IMR-90 (cell line): ENCODE data around the gene MECR. TPM values are rescaled to one million over a fixed set of nuclear protein-coding genes. Genes with fewer than 3 reads are reported as not detected.

Experiments
- ATAC-seq: fragments of 200-7000 bp; cut with Tn5 transposase; 2 replicates; pipeline ENCODE4 v1.9.1; 2020; ENCODE audit warnings: low read depth, mild to moderate bottlenecking, moderate library complexity
- BruUV-seq: library from RNA; stranded (reverse); fragments of 400-500 nt; replicated peaks from 2 replicates; lab custom pipeline; 2021; lab: Mats Ljungman, UMichigan
- CTCF ChIA-PET: fragments of 300-600 bp; formaldehyde crosslinking; extraction: SDS; loops from one replicate; lab custom pipeline; 2021; ENCODE audit warnings: antibody characterized with exemption; lab: Yijun Ruan, JAX
- POLR2A ChIA-PET: fragments of 300-600 bp; sonication (Branson Sonifier 250); formaldehyde crosslinking; loops from one replicate; lab custom pipeline; 2022; ENCODE audit warnings: antibody characterized with exemption; ENCODE audit not compliant: unreplicated experiment; lab: Charles Lee
- DNase-seq: peaks from one replicate; pipeline ENCODE4 v3.0.0; 2013
- H2AFZ ChIP-seq: replicated peaks from 2 replicates; pipeline ENCODE3; 2013; ENCODE audit warnings: low read length, mild to moderate bottlenecking; ENCODE audit not compliant: poor library complexity
- H2AK5ac ChIP-seq: 2 replicates; pipeline ENCODE4 v1.6.1; 2013; ENCODE audit warnings: low read depth, low read length, inconsistent platforms
- H2AK9ac ChIP-seq: replicated peaks from 2 replicates; pipeline ENCODE3; 2013; ENCODE audit warnings: mild to moderate bottlenecking, low read depth, low read length, moderate library complexity; ENCODE audit not compliant: poor library complexity
- H2BK120ac ChIP-seq: 2 replicates; pipeline ENCODE4 v1.6.1; 2013; ENCODE audit warnings: low read depth, low read length, inconsistent platforms
- H2BK15ac ChIP-seq: 3 replicates; pipeline ENCODE4 v1.6.1; 2013; ENCODE audit warnings: low read depth, low read length, inconsistent platforms
- H2BK20ac ChIP-seq: 2 replicates; pipeline ENCODE4 v1.6.1; 2013; ENCODE audit warnings: low read depth, mild to moderate bottlenecking, inconsistent platforms, low read length, moderate library complexity
- H2BK5ac ChIP-seq: 2 replicates; pipeline ENCODE4 v1.6.1; 2013; ENCODE audit warnings: mild to moderate bottlenecking, low read depth, low read length, inconsistent platforms; ENCODE audit not compliant: poor library complexity, severe bottlenecking
- H3K14ac ChIP-seq: replicated peaks from 2 replicates; pipeline ENCODE4 v1.6.1; 2013; ENCODE audit warnings: low read depth, low read length, inconsistent platforms
- H3K18ac ChIP-seq: 2 replicates; pipeline ENCODE4 v1.6.1; 2013; ENCODE audit warnings: low read depth, low read length, control low read depth
- H3K23ac ChIP-seq: 2 replicates; pipeline ENCODE4 v1.6.1; 2013; ENCODE audit warnings: low read depth, low read length, inconsistent platforms
- H3K27ac ChIP-seq: 2 replicates; pipeline ENCODE4 v1.5.1; 2013; ENCODE audit warnings: mild to moderate bottlenecking, control low read depth, low read length; ENCODE audit not compliant: insufficient read depth
- H3K27me3 ChIP-seq: 2 replicates; pipeline ENCODE4 v1.6.1; 2013; ENCODE audit warnings: low read length; ENCODE audit not compliant: control insufficient read depth, insufficient read depth
- H3K36me3 ChIP-seq: 2 replicates; pipeline ENCODE4 v1.6.1; 2013; ENCODE audit warnings: low read length, mixed read lengths; ENCODE audit not compliant: control insufficient read depth, insufficient read depth
- H3K4ac ChIP-seq: 2 replicates; pipeline ENCODE4 v1.6.1; 2013; ENCODE audit warnings: low read depth, low read length, inconsistent platforms
- H3K4me1 ChIP-seq: 2 replicates; pipeline ENCODE4 v1.6.1; 2013; ENCODE audit warnings: low read length, mixed read lengths; ENCODE audit not compliant: control insufficient read depth, insufficient read depth
- H3K4me2 ChIP-seq: 2 replicates; pipeline ENCODE4 v1.6.1; 2013; ENCODE audit warnings: low read depth, mild to moderate bottlenecking, control low read depth, low read length, moderate library complexity
- H3K4me3 ChIP-seq: 2 replicates; pipeline ENCODE4 v1.5.1; 2013; ENCODE audit warnings: low read depth, mild to moderate bottlenecking, control low read depth, low read length, moderate library complexity; ENCODE audit not compliant: insufficient read depth
- H3K56ac ChIP-seq: 2 replicates; pipeline ENCODE4 v1.6.1; 2013; ENCODE audit warnings: low read length, inconsistent platforms; ENCODE audit not compliant: insufficient read depth; ENCODE audit errors: extremely low read depth
- H3K79me1 ChIP-seq, 2 experiments: 2 replicates each; pipeline ENCODE4 v1.6.1; 2013; ENCODE audit warnings: low read length in 2 of 2, inconsistent platforms in 1 of 2, low read depth in 1 of 2
- H3K9ac ChIP-seq: 2 replicates; pipeline ENCODE4 v1.6.1; 2013; ENCODE audit warnings: low read depth, low read length, control low read depth
- H3K9me1 ChIP-seq: 2 replicates; pipeline ENCODE4 v1.6.1; 2013; ENCODE audit warnings: low read length, inconsistent platforms; ENCODE audit not compliant: insufficient read depth
- H3K9me3 ChIP-seq: 2 replicates; pipeline ENCODE4 v1.6.1; 2013; ENCODE audit warnings: low read length; ENCODE audit not compliant: control insufficient read depth, insufficient read depth
- H4K20me1 ChIP-seq: 2 replicates; pipeline ENCODE4 v1.6.1; 2013; ENCODE audit warnings: low read length, inconsistent platforms; ENCODE audit not compliant: insufficient read depth
- H4K5ac ChIP-seq: 2 replicates; pipeline ENCODE4 v1.6.1; 2013; ENCODE audit warnings: mild to moderate bottlenecking, low read depth, low read length, control low read depth
- H4K8ac ChIP-seq, 2 experiments: 2 replicates each; pipeline ENCODE4 v1.6.1; 2013; ENCODE audit warnings: low read depth in 2 of 2, low read length in 2 of 2, control low read depth in 1 of 2, inconsistent platforms in 1 of 2
- H4K91ac ChIP-seq: 2 replicates; pipeline ENCODE4 v1.6.1; 2013; ENCODE audit warnings: low read depth, low read length, inconsistent platforms; ENCODE audit not compliant: insufficient read depth
- BHLHE40 ChIP-seq: fragments of 150-350 bp; IDR thresholded peaks from 2 replicates; pipeline ENCODE4 v1.6.1; 2016; ENCODE audit warnings: mild to moderate bottlenecking, low read depth, low read length
- CEBPB ChIP-seq: IDR thresholded peaks from 2 replicates; pipeline ENCODE4 v1.6.1; 2012; ENCODE audit warnings: low read depth, low read length, improper control_type of control experiment
- CHD1 ChIP-seq: IDR thresholded peaks from 2 replicates; pipeline ENCODE4 v1.6.1; 2012; ENCODE audit warnings: low read depth, low read length, improper control_type of control experiment
- CTCF ChIP-seq: conservative IDR thresholded peaks from 2 replicates; pipeline ENCODE4 v1.5.1; 2012; ENCODE audit warnings: mild to moderate bottlenecking, low read depth, low read length, improper control_type of control experiment
- ELK1 ChIP-seq: fragments of 150-350 bp; IDR thresholded peaks from 2 replicates; pipeline ENCODE4 v1.6.1; 2016; ENCODE audit warnings: low read depth, mild to moderate bottlenecking, low read length, moderate library complexity, borderline replicate concordance
- FOS ChIP-seq: fragments of 150-350 bp; IDR thresholded peaks from 2 replicates; pipeline ENCODE4 v1.6.1; 2016; ENCODE audit warnings: low read depth, low read length
- MAFK ChIP-seq: IDR thresholded peaks from 2 replicates; pipeline ENCODE4 v1.6.1; 2012; ENCODE audit warnings: low read depth, low read length, improper control_type of control experiment
- MXI1 ChIP-seq: IDR thresholded peaks from 2 replicates; pipeline ENCODE4 v1.6.1; 2012; ENCODE audit warnings: low read depth, mild to moderate bottlenecking, low read length, moderate library complexity, borderline replicate concordance
- NFE2L2 ChIP-seq: fragments of 150-350 bp; IDR thresholded peaks from 2 replicates; pipeline ENCODE4 v1.6.1; 2016; ENCODE audit warnings: low read depth, mild to moderate bottlenecking, low read length
- POLR2A ChIP-seq: IDR thresholded peaks from 2 replicates; pipeline ENCODE4 v1.6.1; 2012; ENCODE audit warnings: mild to moderate bottlenecking, low read depth, low read length
- RCOR1 ChIP-seq: IDR thresholded peaks from 2 replicates; pipeline ENCODE4 v1.6.1; 2012; ENCODE audit warnings: mild to moderate bottlenecking, low read length, improper control_type of control experiment; ENCODE audit not compliant: insufficient replicate concordance
- RFX5 ChIP-seq: IDR thresholded peaks from 2 replicates; pipeline ENCODE4 v1.8.0; 2012; ENCODE audit warnings: low read depth, mild to moderate bottlenecking, low read length, moderate library complexity
- SMC3 ChIP-seq: fragments of 150-350 bp; IDR thresholded peaks from 2 replicates; pipeline ENCODE4 v1.6.1; 2016; ENCODE audit warnings: low read depth, mild to moderate bottlenecking, antibody characterized with exemption, low read length, moderate library complexity
- WGBS, 2 experiments: methylation state at CpG; one replicate each; pipeline versions ENCODE4 v1.1.5 to v1.1.7; 2013; ENCODE audit warnings: missing lambda C conversion rate in 2 of 2; ENCODE audit not compliant: insufficient read length in 1 of 2; ENCODE audit errors: extremely low coverage in 2 of 2; 5-methylcytosine and 5-hydroxymethylcytosine counted together
- dilution Hi-C: fragments of 300-500 bp; cut with HindIII; formaldehyde crosslinking; loops from one replicate; pipeline ENCODE4 v1.14.3; 2018; ENCODE audit warnings: low sequenced_read_pairs; ENCODE audit not compliant: unreplicated experiment
- in situ Hi-C: fragments of 300-500 bp; cut with MboI; formaldehyde crosslinking; loops from 3 replicates; pipeline ENCODE4 v1.14.3; 2019; ENCODE audit warnings: low sequenced_read_pairs, inconsistent platforms, mixed read lengths
- intact Hi-C: fragments of 100-400 bp; cut with micrococcal nuclease; formaldehyde crosslinking; loops from 2 replicates; pipeline ENCODE4 v1.10.0; 2022
- polyA plus RNA-seq, 3 experiments: library from polyadenylated mRNA; depleted of rRNA; stranded (reverse); fragments of >200 nt; gene quantifications; 2 replicates each; pipeline ENCODE4 v1.2.3, GENCODE V29; 2012; ENCODE audit warnings: low replicate concordance in 1 of 3
- total RNA-seq: library from RNA; depleted of rRNA; stranded (reverse); fragments of >200 nt; gene quantifications from 2 replicates; pipeline ENCODE4 v1.2.3, GENCODE V29; 2012

The MECR gene
- total and polyA plus RNA-seq, 2 of the 4 experiments (the other 2 are of a cell fraction): 20.3 to 24.8 TPM

GRCh38 chr1:29169976-29170375 lies 60.8 kb downstream of the MECR start:
- no peak overlapping the region for H3K27ac ChIP-seq
- H2BK20ac ChIP-seq: no peak overlapping the region
- no peaks in the 10 kb centered on the region for H3K9me3 ChIP-seq
- no peak overlapping the region for H3K4me3 ChIP-seq
- H3K14ac ChIP-seq: no peak overlapping the region
- H2BK120ac ChIP-seq: no peak overlapping the region
- H3K18ac ChIP-seq: no peak overlapping the region
- H2AFZ ChIP-seq: no peak overlapping the region
- no peak overlapping the region for H4K91ac ChIP-seq
- peaks cover 15 to 64% of the 10 kb centered on the region in 2 experiments for H3K79me1 ChIP-seq
- H4K8ac ChIP-seq: no peak overlapping the region
- in situ Hi-C loops: no loop called here
- H2AK5ac ChIP-seq: no peak overlapping the region
- H4K20me1 ChIP-seq: peaks cover 86% of the 10 kb centered on the region
- BruUV-seq: no TSS peak
- H3K9me1 ChIP-seq: peaks cover 16% of the 10 kb centered on the region
- H2BK15ac ChIP-seq: no peak overlapping the region
- H3K4ac ChIP-seq: no peak overlapping the region
- TF ChIP-seq RCOR1: no peak
- TF ChIP-seq ELK1: no peak
- no peak for TF ChIP-seq POLR2A
- TF ChIP-seq SMC3: no peak
- no peak for TF ChIP-seq MAFK
- no peak for TF ChIP-seq CTCF
- no peak for TF ChIP-seq CHD1
- TF ChIP-seq CEBPB: no peak
- TF ChIP-seq FOS: no peak
- TF ChIP-seq RFX5: no peak
- TF ChIP-seq BHLHE40: no peak
- no peak for TF ChIP-seq MXI1
- no peak for TF ChIP-seq NFE2L2
- no CpG with 5 or more reads among the region's 3 CpGs for WGBS, 2 experiments
- H3K27me3 ChIP-seq: no peaks in the 10 kb centered on the region
- H2AK9ac ChIP-seq: no peak overlapping the region
- no peak for ATAC-seq
- no peak for DNase-seq
- no peak overlapping the region; the same call in 1 of the 2 replicates for H3K4me2 ChIP-seq
- POLR2A ChIA-PET: no interaction called here
- no peak overlapping the region for H3K56ac ChIP-seq
- H3K36me3 ChIP-seq: peaks cover 21% of the 10 kb centered on the region
- CTCF ChIA-PET: no interaction called here
- H4K5ac ChIP-seq: no peak overlapping the region
- H3K23ac ChIP-seq: no peak overlapping the region
- dilution Hi-C loops: no loop called here
- no peak overlapping the region for H2BK5ac ChIP-seq
- no peak overlapping the region for H3K9ac ChIP-seq
- intact Hi-C loops: no loop called here
- peaks cover 15% of the 10 kb centered on the region for H3K4me1 ChIP-seq
